ENCODE data around the gene PACSIN2.

GRCh38 chr22:42929838-42930155 is 85.2 kb downstream of the PACSIN2 start:
- no peak for TF ChIP-seq CTCF (IDR thresholded peaks at IDR 0.05; ENCODE audit: insufficient read depth, low read depth, low read length)
- TF ChIP-seq EZH2 (IDR thresholded peaks at IDR 0.05; ENCODE audit: insufficient read depth, low read length), result no peak

All from astrocyte (in vitro differentiated cells and primary cell).